HG03060 (cell line): ENCODE measurements around the gene METTL21A.

Experiments used
- ATAC-seq: cut with Tn5 transposase; IDR thresholded peaks from one replicate; pipeline ENCODE4 v1.9.1; 2021; ENCODE audit warnings: low read depth, moderate number of reproducible peaks; ENCODE audit not compliant: unreplicated experiment

METTL21A gene

GRCh38 chr2:207624185-207625013 lies 795 bp downstream of the METTL21A start:
- ATAC-seq = peak; percentile 12

DNA sequence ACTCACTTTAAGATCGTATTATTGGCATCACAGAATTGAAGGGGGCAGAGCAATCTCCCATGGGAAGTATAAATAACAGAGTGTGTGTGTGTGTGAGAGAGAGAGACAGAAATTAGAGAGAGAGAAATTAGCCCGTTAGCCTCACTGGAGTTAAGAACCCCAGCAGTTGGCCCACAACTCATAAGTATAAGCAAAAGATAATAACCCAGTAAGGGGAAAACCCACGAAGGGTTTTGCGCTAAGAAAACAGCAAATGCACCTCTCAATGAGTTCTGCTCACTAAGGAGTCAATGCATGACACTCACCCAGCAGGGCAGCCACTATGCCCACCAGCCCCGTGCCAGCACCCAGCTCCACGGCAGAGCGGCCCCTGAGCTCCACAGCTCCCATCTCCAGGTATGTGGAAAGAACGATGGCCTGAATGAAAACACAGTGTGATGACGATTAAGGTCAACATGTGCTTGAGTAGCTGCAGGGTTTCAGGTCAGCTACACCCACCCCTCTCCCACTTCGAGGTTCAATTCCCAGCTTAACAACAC lies 3.6 kb downstream of the METTL21A start:
- ATAC-seq = no peak

DNA sequence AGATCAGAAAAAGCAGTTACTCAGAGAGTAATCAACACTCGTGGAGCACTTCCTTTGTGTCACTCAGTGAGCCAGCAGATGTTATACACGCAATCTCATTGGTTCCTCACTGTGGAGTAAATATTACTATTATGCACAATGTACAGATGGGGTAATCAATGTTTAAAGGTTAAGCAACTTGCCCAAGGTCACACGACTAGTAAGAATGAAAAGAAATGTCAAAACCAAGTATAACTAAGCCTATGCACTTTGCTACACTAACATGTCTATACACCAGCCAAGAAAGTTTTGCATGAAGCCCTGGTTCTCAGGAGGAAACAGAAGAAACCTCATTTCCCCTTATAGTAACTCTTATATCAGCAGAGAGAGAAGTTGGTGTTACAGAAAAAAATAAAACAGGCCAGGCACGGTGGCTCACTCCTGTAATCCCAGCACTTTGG lies 5.4 kb downstream of the METTL21A start:
- no peak for ATAC-seq

- no peak for ATAC-seq
Measured at GRCh38 chr2:207617011-207617671, 8.1 kb downstream of the METTL21A start.

DNA sequence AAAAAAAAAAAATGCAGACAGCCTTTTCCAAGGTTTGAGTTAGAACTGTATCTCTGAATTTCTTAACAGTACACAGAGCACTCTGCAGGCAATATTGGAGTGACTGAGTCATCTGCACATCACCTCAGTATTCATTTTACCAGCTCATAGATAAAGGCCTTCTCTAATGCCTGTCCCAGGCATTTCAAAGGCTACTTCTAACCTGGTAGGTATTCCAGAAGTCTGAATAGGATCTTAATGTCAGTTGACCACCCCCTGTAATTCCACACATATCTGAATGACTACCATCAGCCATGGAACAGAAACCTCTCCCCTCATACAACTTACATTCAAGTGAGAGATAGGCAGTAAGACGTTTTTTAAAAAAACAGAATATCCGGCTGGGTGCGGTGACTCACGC lies 9.0 kb downstream of the METTL21A start:
- ATAC-seq = no peak

DNA sequence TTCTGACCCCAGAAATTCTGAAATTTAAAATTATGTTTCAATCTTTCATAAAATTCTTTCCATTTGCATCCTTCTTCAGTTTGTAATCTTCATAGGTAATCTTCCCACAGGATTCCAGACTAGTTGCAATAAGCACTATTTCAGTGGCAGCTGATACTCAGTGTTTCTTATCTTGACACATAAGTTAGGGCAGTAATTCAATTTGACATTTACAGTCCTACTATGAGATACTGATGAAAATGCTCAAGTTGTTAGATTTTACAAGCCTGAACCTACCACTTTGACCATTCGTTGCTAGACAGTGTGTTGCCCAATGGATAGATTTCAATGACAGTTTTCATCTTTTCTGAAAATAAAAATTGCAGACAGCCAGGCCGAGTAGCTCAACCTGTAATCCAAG lies 10.4 kb downstream of the METTL21A start:
- ATAC-seq = no peak

DNA sequence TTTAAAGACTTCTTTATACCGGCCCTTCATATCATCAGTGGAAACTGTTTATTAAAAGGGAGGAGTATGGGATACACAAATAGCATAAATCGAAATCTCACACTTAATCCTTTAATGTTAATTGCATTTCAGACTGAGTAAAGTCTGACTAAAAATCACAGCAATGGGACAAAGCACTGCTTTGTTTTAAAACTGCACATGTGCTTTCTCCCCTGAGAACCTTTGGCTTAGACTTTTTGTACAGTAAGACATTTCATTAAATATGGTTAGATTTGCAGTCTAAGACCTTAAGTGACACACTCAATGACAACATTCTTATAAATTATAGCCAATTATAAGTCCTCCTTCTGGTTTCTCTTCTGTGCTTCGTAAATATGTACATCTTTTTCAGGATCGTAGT lies 12.5 kb downstream of the METTL21A start:
- ATAC-seq = no peak

GRCh38 chr2:207606829-207607228 lies 18.4 kb downstream of the METTL21A start:
- no peak for ATAC-seq

GRCh38 chr2:207606399-207606798 lies 18.8 kb downstream of the METTL21A start:
- ATAC-seq = no peak

DNA sequence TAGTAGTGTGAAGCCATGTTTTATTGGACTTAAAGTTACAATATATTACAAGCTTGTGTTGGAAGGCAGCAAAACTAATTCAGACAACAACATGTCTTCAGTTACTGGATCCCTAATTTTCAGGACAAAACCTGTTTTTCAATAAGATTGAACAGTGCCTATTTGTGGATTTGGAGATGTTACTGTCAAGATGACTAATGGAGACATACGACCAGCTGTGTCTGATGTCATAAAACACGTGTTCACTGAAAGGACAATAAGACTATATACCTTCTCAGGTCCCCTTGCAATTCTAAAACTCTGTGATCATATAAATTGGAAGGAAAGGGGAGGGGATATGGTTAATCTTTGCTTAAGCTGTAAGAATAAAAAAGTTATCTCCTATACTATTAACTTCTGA lies 21.7 kb downstream of the METTL21A start:
- ATAC-seq = no peak

DNA sequence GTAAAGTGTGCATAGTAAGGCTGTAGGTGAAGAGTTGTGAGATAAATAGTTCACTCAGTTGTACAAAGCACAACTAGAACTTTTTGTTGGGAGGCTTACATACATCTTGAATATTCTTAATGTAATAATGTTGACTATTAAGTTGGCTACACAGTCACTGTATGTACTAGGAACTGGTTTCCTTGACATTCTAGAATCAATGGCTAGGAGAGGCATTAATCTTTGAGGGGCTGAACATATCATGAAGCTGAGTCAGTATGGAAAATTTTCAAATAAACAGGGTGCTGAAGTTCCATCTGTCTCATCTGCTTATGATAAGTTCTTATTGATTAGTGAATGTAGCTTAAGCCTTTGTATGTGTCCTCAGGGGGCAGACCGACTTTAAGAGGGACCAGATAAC lies 23.4 kb downstream of the METTL21A start:
- no peak for ATAC-seq

GRCh38 chr2:207600231-207600630 lies 25.0 kb downstream of the METTL21A start:
- no peak for ATAC-seq

- no peak for ATAC-seq
Measured at GRCh38 chr2:207599636-207600035, 25.6 kb downstream of the METTL21A start.

- ATAC-seq = no peak
Measured at GRCh38 chr2:207594731-207595130, 30.5 kb downstream of the METTL21A start.

DNA sequence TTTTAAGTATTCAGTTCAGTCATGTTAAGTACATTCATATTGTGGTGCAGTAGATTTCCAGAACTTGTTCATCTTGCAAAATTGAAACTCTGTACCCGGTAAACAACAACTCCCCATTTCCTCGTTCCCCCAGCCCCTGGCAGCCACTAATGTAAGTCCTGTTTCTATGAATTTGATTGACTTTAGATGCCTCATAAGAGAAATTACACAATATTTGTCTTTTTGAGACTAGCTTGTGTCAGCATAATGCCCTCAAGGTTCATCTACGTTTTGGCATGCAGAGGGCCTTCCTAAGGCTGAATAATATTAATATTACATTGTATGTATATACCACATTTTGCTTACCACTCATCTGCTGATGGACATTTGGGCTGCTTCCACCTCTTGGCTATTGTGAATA lies 30.9 kb downstream of the METTL21A start:
- no peak for ATAC-seq

GRCh38 chr2:207593277-207593676 lies 31.9 kb downstream of the METTL21A start:
- no peak for ATAC-seq

DNA sequence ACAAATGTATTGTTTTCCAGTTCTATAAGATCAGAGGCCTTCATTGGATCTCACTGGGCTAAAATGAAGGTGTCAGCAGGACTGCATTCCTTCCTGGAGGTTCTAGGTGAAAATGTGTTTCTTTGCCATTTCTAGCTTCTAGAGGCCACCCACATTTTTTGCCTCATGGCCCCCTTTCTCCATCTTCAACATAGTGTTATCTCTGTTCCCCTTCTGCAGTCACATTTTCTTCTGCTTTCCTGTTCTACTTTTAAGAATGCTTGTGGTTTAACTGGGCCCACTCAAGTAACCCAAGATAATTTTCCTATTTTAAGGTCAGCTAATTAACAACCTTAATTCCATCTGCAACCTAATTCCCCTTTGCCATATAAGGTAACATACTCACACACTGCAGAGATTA lies 36.1 kb downstream of the METTL21A start:
- no peak for ATAC-seq

- no peak for ATAC-seq
Measured at GRCh38 chr2:207587305-207587704, 37.9 kb downstream of the METTL21A start.

DNA sequence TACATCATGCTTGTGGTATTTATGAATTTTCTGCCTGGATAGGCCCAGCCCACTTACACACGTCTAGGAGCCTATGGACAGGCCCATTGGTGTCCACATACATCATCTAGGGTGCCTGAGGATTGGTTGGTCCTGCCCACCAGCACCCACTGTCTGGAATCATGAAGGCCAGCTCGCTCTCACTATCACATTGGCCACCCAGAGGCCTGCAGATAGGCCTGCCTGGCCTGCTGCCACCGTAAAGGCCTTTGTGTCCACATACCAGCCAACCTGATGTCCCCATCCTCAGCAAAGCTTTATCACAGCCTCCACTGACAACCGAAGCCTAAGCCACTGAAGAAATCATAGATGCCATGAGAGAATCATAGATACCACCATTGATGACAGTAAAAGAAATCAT lies 40.2 kb downstream of the METTL21A start:
- no peak for ATAC-seq

GRCh38 chr2:207571370-207571769 lies 53.8 kb downstream of the METTL21A start:
- no peak for ATAC-seq

DNA sequence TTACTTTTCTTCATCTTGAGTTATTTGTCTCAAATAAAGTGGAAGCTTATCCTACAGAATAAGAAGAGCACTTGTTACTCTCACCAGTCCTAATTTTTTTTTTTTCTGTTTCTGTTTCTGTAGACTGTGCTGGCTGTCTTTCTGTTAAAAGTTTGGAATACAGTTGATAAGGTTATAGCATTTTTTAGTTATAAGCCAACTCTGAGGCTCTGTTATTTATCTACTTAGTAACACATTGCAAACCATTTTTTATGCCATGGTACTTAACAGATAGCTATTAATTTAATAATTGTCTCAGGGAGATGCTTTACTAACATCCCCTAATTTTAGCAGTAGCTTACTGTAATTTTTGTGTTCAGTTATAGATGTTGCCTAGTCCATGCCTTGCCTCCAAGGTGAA lies 57.5 kb downstream of the METTL21A start:
- no peak for ATAC-seq
